CD4-positive, alpha-beta T cell (primary cell): Measurements from ENCODE around the gene ANO8. TPM values are rescaled to one million over a fixed set of nuclear protein-coding genes. Genes with fewer than 3 reads are reported as not detected.

Source experiments
- ATAC-seq: fragments of 200-7000 bp; cut with Tn5 transposase; one replicate; pipeline ENCODE4 v1.10.0; 2022; ENCODE audit warnings: mild to moderate bottlenecking; ENCODE audit not compliant: poor library complexity
- CTCF ChIA-PET: fragments of 350-600 bp; sonication (Branson Sonifier 250); formaldehyde crosslinking; loops from one replicate; lab custom pipeline; 2021; ENCODE audit warnings: antibody characterized with exemption, inconsistent platforms; lab: Charles Lee
- POLR2A ChIA-PET: fragments of 350-600 bp; sonication (Branson Sonifier 250); formaldehyde crosslinking; loops from one replicate; lab custom pipeline; 2021; ENCODE audit warnings: antibody characterized with exemption, inconsistent platforms; lab: Charles Lee
- DNase-seq, 14 experiments: peaks; one replicate each; pipeline ENCODE4 v3.0.0-alpha.2; 2013 to 2020; ENCODE audit warnings: mixed read lengths in 2 of 14
- H3K27ac ChIP-seq, 2 donors: one replicate each; pipeline versions ENCODE4 v1.5.1 to v1.7.0; 2013; ENCODE audit warnings: low read length in 2 of 2, low read depth in 1 of 2, mild to moderate bottlenecking in 1 of 2
- H3K27me3 ChIP-seq, 2 experiments: 1 replicate in 1 of 2; 2 replicates in 1 of 2; pipeline versions ENCODE4 v1.6.1 to v1.7.0; 2013; ENCODE audit warnings: low read length in 2 of 2, control low read depth in 1 of 2, mild to moderate bottlenecking in 1 of 2, moderate library complexity in 1 of 2; ENCODE audit not compliant: insufficient read depth in 2 of 2, control insufficient read depth in 1 of 2
- H3K36me3 ChIP-seq: one replicate; pipeline ENCODE4 v1.6.1; 2013; ENCODE audit warnings: low read length, control low read depth; ENCODE audit not compliant: insufficient read depth
- H3K4me1 ChIP-seq: one replicate; pipeline ENCODE4 v1.6.1; 2013; ENCODE audit warnings: low read length, control low read depth; ENCODE audit not compliant: insufficient read depth
- H3K4me3 ChIP-seq: one replicate; pipeline ENCODE4 v1.5.1; 2013; ENCODE audit warnings: mild to moderate bottlenecking, low read length, moderate library complexity
- H3K9me3 ChIP-seq, 2 experiments: 1 replicate in 1 of 2; 2 replicates in 1 of 2; pipeline versions ENCODE4 v1.6.1 to v1.7.0; 2013; ENCODE audit warnings: low read length in 2 of 2, mild to moderate bottlenecking in 2 of 2, control low read depth in 1 of 2, moderate library complexity in 1 of 2; ENCODE audit not compliant: control insufficient read depth in 1 of 2, insufficient read depth in 1 of 2
- H3K27ac Mint-ChIP-seq: one replicate; pipeline ENCODE4 v1.8.0; 2020; ENCODE audit warnings: mixed read lengths
- H3K27me3 Mint-ChIP-seq: one replicate; pipeline ENCODE4 v1.8.0; 2021; ENCODE audit warnings: mixed read lengths
- H3K36me3 Mint-ChIP-seq: one replicate; pipeline ENCODE4 v1.8.0; 2021; ENCODE audit warnings: low read depth, mixed read lengths
- H3K4me1 Mint-ChIP-seq: one replicate; pipeline ENCODE4 v1.8.0; 2021; ENCODE audit warnings: low read depth, mixed read lengths
- H3K4me3 Mint-ChIP-seq: one replicate; pipeline ENCODE4 v1.8.0; 2020; ENCODE audit warnings: mild to moderate bottlenecking, mixed read lengths
- H3K9me3 Mint-ChIP-seq: one replicate; pipeline ENCODE4 v1.8.0; 2020; ENCODE audit warnings: mixed read lengths
- CTCF ChIP-seq: fragments of 200-600 bp; IDR thresholded peaks from one replicate; pipeline ENCODE4 v1.8.0; 2022; ENCODE audit warnings: antibody characterized with exemption, mild to moderate bottlenecking
- intact Hi-C, 2 experiments: fragments of 100-400 bp; cut with DNase I in 1 of 2; cut with micrococcal nuclease in 1 of 2; formaldehyde crosslinking; loops; one replicate each; pipeline versions ENCODE4 v1.15.1 to v1.9.0; 2023 to 2025; cut with DNase I, micrococcal nuclease
- total RNA-seq, 174 experiments: library from RNA in 2 of 174; stranded (reverse) in 2 of 174; gene quantifications; one replicate each; pipeline ENCODE4 v1.2.3 and lab custom pipeline; 2021 to 2026

The ANO8 gene
- total RNA-seq, 2 experiments from 2014 or later: 15.3 TPM

GRCh38 chr19:17336872-17337674 is 2.4 kb upstream of the ANO8 start, which contains the start of gene GTPBP3:
Gene GTPBP3, plus strand, starts transcription at chr19:17337553. Its CDS starts 59 bp downstream, at chr19:17337612.
- ChIA-PET POLR2A (interaction anchor here (0.8 to 4.0 kb wide), 5 partner anchors 9 to 175 kb away, joined by 3 to 31 read pairs (median 5); partner anchors contain the start of genes BABAM1, DDA1, MVB12A and PGLS), CTCF (interaction anchor here (0.6 to 2.5 kb wide), 2 partner anchors 8 to 44 kb away, joined by 4 to 8 read pairs; no protein-coding TSS in a partner anchor)
- Histone ChIP-seq H3K4me1 (peaks cover 54% of the 10 kb centered on the region), H3K36me3 (peaks cover 9% of the 10 kb centered on the region), H3K27me3 (no peaks in the 10 kb centered on the region), H3K9me3 (no peaks in the 10 kb centered on the region), H3K27ac (peak within 1 kb of the TSS; percentile 73 to 79), H3K4me3 (peak within 1 kb of the TSS; percentile 71)
- peak within 1 kb of the TSS; percentile 93 for H3K4me3 Mint-ChIP-seq
- intact Hi-C loops: loop anchor here (1.0 to 5.0 kb wide), 5 partner anchors 28 to 122 kb away; partner anchors contain the start of genes DDA1 (in 1 of the 2), MRPL34 (in 1 of the 2) and USE1 (in 1 of the 2)
- peaks cover 21% of the 10 kb centered on the region for H3K36me3 Mint-ChIP-seq
- no peak for TF ChIP-seq CTCF
- H3K9me3 Mint-ChIP-seq: no peaks in the 10 kb centered on the region
- H3K27ac Mint-ChIP-seq: peak within 1 kb of the TSS; percentile 86
- ATAC-seq (peak; percentile 89), DNase-seq (peak; percentile 92 to 98 (median 95))
- peaks cover 36% of the 10 kb centered on the region for H3K4me1 Mint-ChIP-seq
- no peaks in the 10 kb centered on the region for H3K27me3 Mint-ChIP-seq

- peak in 1 of 14 experiments; percentile 26 for DNase-seq
- peaks cover 2% of the 10 kb centered on the region for H3K36me3 ChIP-seq
- H3K4me3 ChIP-seq: no peak overlapping the region
- Mint-ChIP-seq H3K36me3 (peaks cover 16% of the 10 kb centered on the region), H3K9me3 (no peaks in the 10 kb centered on the region), H3K4me1 (peaks cover 36% of the 10 kb centered on the region), H3K27ac (peak overlapping the region; percentile 14), H3K4me3 (peak overlapping the region; percentile 93), H3K27me3 (no peaks in the 10 kb centered on the region)
- intact Hi-C loops: loop anchor here (2.0 to 5.0 kb wide), 2 partner anchors 43 kb away; no protein-coding TSS in a partner anchor
- ATAC-seq: no peak
- no peaks in the 10 kb centered on the region for H3K9me3 ChIP-seq
- TF ChIP-seq CTCF: no peak
- no peaks in the 10 kb centered on the region for H3K27me3 ChIP-seq
- ChIA-PET CTCF (interaction anchor here (1.5 to 2.5 kb wide), 3 partner anchors 30 to 75 kb away, joined by 3 to 8 read pairs (median 6); partner anchors contain the start of gene MRPL34), POLR2A (interaction anchor here (0.6 to 4.0 kb wide), 6 partner anchors 27 to 260 kb away, joined by 4 to 31 read pairs (median 11); partner anchors contain the start of genes ABHD8, DDA1, MRPL34 and MVB12A)
- peaks cover 54% of the 10 kb centered on the region for H3K4me1 ChIP-seq
- no peak overlapping the region for H3K27ac ChIP-seq
These were observed 920 bp upstream of the ANO8 start for GRCh38 chr19:17335575-17335974.

GRCh38 chr19:17333611-17334413 is 843 bp downstream of the ANO8 start:
- peak overlapping the region in 1 of 2 donors; percentile 19 for H3K27ac ChIP-seq
- Mint-ChIP-seq H3K4me1 (peaks cover 45% of the 10 kb centered on the region), H3K27me3 (no peaks in the 10 kb centered on the region), H3K4me3 (peak overlapping the region; percentile 87), H3K27ac (peak overlapping the region; percentile 60), H3K9me3 (no peaks in the 10 kb centered on the region), H3K36me3 (peaks cover 16% of the 10 kb centered on the region)
- POLR2A ChIA-PET: interaction anchor here (0.6 to 4.0 kb wide), 10 partner anchors 12 to 118 kb away, joined by 3 to 31 read pairs (median 7); partner anchors contain the start of genes ABHD8, BABAM1, DDA1 and MRPL34
- ATAC-seq: peak; percentile 28
- CTCF ChIA-PET: interaction anchor here (1.0 to 1.9 kb wide), 2 partner anchors 28 to 55 kb away, joined by 3 to 11 read pairs; partner anchors contain the start of gene MRPL34
- no peaks in the 10 kb centered on the region for H3K27me3 ChIP-seq
- peaks cover 67% of the 10 kb centered on the region for H3K4me1 ChIP-seq
- peaks cover 2% of the 10 kb centered on the region for H3K36me3 ChIP-seq
- no peak for TF ChIP-seq CTCF
- intact Hi-C loops: loop anchor here (1.0 to 2.0 kb wide), 2 partner anchors 25 to 41 kb away; partner anchors contain the start of gene DDA1 (in 1 of the 2)
- H3K9me3 ChIP-seq: no peaks in the 10 kb centered on the region
- peak; percentile 37 to 87 (median 73) for DNase-seq
- peak overlapping the region; percentile 58 for H3K4me3 ChIP-seq
